GM21737 (cell line): ENCODE results near the gene TLX2.
A peak's percentile ranks its signal among the peaks of the same experiment; 100 is the strongest.

ENCODE experiments used
- ATAC-seq: cut with Tn5 transposase; IDR thresholded peaks from one replicate; pipeline ENCODE4 v1.9.1; 2021; ENCODE audit warnings: mild to moderate bottlenecking, moderate library complexity; ENCODE audit not compliant: unreplicated experiment

The TLX2 gene

GRCh38 chr2:74530239-74531187 lies 16.3 kb downstream of the TLX2 start:
- peak; percentile 33 for ATAC-seq

GRCh38 chr2:74531666-74532065 lies 17.4 kb downstream of the TLX2 start:
- ATAC-seq: no peak

- no peak for ATAC-seq
Measured at GRCh38 chr2:74532222-74532621, 18.0 kb downstream of the TLX2 start.

- ATAC-seq: no peak
Measured at GRCh38 chr2:74533464-74533863, 19.2 kb downstream of the TLX2 start.

- no peak for ATAC-seq
Measured at GRCh38 chr2:74534411-74534810, 20.2 kb downstream of the TLX2 start.

- ATAC-seq: no peak
Measured at GRCh38 chr2:74535440-74535965, 21.3 kb downstream of the TLX2 start.

GRCh38 chr2:74536166-74536950 lies 22.1 kb downstream of the TLX2 start:
- ATAC-seq: no peak

GRCh38 chr2:74537140-74537539 lies 22.9 kb downstream of the TLX2 start:
- no peak for ATAC-seq

GRCh38 chr2:74538881-74539339 lies 24.7 kb downstream of the TLX2 start:
- no peak for ATAC-seq

- ATAC-seq: no peak
Measured at GRCh38 chr2:74540291-74540690, 26.0 kb downstream of the TLX2 start.

GRCh38 chr2:74542978-74543377 lies 28.7 kb downstream of the TLX2 start:
- ATAC-seq: no peak

- no peak for ATAC-seq
Measured at GRCh38 chr2:74544634-74545033, 30.4 kb downstream of the TLX2 start.

GRCh38 chr2:74546004-74546403 lies 31.8 kb downstream of the TLX2 start:
- no peak for ATAC-seq

- ATAC-seq: no peak
Measured at GRCh38 chr2:74548285-74548899, 34.1 kb downstream of the TLX2 start.

- ATAC-seq: peak; percentile 37
Measured at GRCh38 chr2:74548900-74549826, 34.9 kb downstream of the TLX2 start.

GRCh38 chr2:74550231-74550630 lies 36.0 kb downstream of the TLX2 start:
- ATAC-seq: no peak

- ATAC-seq: no peak
Measured at GRCh38 chr2:74551530-74551929, 37.3 kb downstream of the TLX2 start.

- no peak for ATAC-seq
Measured at GRCh38 chr2:74551942-74552913, 38.0 kb downstream of the TLX2 start.
